ENCODE measurements around the gene FNDC10.

FNDC10 gene

DNA sequence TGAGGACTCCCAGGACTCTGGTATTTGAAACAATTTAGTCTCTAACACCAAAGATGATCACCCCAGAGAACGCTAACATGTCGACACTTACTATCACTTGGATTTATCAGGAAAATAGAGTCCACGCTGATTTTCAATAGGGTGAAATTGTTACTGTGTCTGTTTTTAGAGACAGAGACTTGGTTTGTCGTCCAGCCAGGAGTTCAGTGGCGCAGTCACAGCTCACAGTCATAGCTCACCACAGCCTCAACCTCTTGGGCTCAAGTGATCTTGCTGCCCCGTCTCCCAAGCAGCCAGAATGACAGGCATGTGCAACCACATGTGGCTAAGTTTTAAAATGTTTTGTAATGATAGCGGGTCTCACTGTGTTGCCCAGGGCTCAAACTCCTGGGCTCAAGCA is 30.6 kb downstream of the FNDC10 start:
- DNase-seq (ENCODE audit: low spot score): no peak
- TF ChIP-seq, protein P1, sequence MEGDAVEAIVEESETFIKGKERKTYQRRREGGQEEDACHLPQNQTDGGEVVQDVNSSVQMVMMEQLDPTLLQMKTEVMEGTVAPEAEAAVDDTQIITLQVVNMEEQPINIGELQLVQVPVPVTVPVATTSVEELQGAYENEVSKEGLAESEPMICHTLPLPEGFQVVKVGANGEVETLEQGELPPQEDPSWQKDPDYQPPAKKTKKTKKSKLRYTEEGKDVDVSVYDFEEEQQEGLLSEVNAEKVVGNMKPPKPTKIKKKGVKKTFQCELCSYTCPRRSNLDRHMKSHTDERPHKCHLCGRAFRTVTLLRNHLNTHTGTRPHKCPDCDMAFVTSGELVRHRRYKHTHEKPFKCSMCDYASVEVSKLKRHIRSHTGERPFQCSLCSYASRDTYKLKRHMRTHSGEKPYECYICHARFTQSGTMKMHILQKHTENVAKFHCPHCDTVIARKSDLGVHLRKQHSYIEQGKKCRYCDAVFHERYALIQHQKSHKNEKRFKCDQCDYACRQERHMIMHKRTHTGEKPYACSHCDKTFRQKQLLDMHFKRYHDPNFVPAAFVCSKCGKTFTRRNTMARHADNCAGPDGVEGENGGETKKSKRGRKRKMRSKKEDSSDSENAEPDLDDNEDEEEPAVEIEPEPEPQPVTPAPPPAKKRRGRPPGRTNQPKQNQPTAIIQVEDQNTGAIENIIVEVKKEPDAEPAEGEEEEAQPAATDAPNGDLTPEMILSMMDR (IDR thresholded peaks at IDR 0.05; ENCODE audit: extremely low read depth, insufficient read depth, missing control alignments): no peak
- in situ Hi-C loops (cut with MboI; ENCODE audit: low pct_unique_long_range_greater_than_20kb, low sequenced_read_pairs, unreplicated experiment): no loop called here

DNA sequence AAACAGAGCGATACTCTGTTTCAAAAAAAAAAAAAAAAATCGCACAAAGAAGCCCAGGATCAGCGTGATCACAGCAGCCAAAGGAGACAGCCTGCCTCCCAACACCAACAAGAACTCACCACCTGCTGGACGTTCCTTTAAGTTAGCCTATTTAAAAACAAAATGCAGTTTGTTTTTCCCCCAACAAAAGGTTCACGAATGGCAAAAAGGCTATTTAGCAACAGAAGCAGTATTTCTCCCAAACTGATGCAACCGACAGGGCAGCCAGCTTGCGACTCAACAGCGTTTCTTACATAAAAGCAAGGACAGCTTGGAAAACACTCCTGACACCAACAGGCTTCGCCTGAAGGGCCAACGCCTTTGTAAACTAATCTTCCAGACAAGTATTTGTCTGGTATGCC is 32.0 kb downstream of the FNDC10 start:
- in situ Hi-C loops (cut with MboI; ENCODE audit: low pct_unique_long_range_greater_than_20kb, low sequenced_read_pairs, unreplicated experiment): no loop called here
- TF ChIP-seq, protein P1 (IDR thresholded peaks at IDR 0.05; ENCODE audit: extremely low read depth, insufficient read depth, missing control alignments): no peak
- no peak for DNase-seq (ENCODE audit: low spot score)

DNA sequence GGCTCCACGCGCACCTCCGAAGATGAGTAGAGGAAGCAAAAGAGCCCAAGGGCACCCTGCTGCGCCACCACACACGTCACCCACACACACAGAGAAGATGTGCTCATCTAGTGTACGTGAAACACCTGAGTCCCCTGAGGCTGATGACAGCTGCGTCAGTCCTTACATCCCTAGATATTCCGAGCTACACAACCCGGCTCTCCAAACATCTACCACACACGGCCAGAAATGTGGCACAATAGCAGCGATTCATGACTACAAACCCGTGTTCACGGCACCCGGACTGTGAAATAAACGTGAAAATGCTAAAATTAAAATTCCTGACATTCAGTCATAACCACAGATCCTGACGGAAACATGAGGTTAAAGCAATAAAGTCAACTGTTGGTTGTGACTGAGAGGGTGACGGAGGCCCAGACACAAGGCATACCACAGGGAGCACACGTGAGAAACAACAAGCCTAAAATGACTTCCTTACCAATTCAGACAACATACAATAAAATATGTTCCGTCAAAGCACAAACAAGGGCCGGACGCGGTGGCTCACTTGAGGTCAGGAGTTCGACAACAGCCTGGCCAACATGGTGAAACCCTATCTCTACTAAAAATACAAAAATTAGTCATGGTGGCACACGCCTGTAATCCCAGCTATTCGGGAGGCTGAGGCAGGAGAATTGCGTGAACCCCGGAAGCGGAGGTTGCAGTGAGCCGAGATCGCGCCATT is 32.6 kb downstream of the FNDC10 start:
- in situ Hi-C loops (cut with MboI; ENCODE audit: low pct_unique_long_range_greater_than_20kb, low sequenced_read_pairs, unreplicated experiment): no loop called here
- TF ChIP-seq, protein P1 (IDR thresholded peaks at IDR 0.05; ENCODE audit: extremely low read depth, insufficient read depth, missing control alignments): no peak
- DNase-seq (ENCODE audit: low spot score): no peak

DNA sequence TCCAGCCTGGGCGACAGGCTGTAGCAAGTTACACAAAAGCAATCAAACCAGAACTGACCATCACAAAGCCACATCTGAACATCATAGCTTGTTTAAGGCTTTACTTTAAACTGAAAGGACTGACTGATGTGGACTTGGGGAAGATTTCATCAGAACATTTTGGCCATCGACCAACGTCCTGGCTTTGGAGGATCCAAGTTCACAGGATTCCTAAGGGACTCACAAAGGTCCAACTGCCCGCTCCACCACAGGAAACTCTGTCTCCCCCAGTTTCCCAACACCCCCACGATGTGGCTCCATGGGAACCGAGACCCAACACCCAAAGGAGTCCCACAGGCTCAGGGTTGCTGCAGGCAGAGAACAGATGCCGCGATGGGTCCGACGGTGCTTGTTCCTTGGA is 34.6 kb downstream of the FNDC10 start:
- in situ Hi-C loops (cut with MboI; ENCODE audit: low pct_unique_long_range_greater_than_20kb, low sequenced_read_pairs, unreplicated experiment): no loop called here

DNA sequence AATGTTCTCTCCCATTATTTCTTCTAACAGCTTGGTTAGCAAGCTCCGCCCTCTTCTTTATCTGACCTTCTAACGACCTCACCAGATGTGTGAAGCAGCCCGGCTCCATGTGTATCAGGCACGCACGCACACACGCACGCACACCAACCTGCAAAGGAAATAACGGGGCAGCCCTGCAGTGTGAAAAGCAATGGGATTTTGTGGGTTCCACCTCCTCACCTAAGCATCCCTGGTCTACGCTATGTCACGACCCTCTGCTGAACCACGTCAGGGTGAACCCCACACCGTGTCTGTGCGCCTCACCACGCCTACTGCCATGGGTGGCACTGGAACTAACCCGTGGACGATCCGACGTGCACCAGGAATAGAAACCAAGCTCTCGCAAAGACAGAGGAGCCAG is 35.7 kb downstream of the FNDC10 start:
- no peak for DNase-seq (ENCODE audit: low spot score)
- TF ChIP-seq, protein P1 (IDR thresholded peaks at IDR 0.05; ENCODE audit: extremely low read depth, insufficient read depth, missing control alignments): no peak
- in situ Hi-C loops (cut with MboI; ENCODE audit: low pct_unique_long_range_greater_than_20kb, low sequenced_read_pairs, unreplicated experiment): no loop called here

More for the DNA sequence above, 34.6 kb downstream of the FNDC10 start:
- DNase-seq (ENCODE audit: low spot score): no peak
- TF ChIP-seq, protein P1 (IDR thresholded peaks at IDR 0.05; ENCODE audit: extremely low read depth, insufficient read depth, missing control alignments): no peak

DNA sequence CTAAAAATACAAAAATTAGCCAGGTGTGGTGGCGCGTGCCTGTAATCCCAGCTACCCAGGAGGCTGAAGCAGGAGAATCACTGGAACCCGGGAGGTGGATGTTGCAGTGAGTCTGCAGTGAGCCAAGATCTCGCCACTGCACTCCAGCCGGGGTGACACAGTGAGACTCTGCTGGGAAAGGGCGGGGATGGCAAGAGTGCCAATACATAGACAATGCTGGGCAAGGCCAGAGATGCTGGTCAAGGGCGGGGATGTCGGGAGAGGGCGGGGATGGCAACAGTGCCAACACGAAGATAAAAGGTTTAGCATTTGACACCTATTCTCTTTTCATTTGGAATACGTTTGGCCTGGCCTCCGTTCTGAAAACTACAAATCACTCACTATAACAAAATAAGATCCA is 36.2 kb downstream of the FNDC10 start:
- no peak for DNase-seq (ENCODE audit: low spot score)
- in situ Hi-C loops (cut with MboI; ENCODE audit: low pct_unique_long_range_greater_than_20kb, low sequenced_read_pairs, unreplicated experiment): no loop called here
- TF ChIP-seq, protein P1 (IDR thresholded peaks at IDR 0.05; ENCODE audit: extremely low read depth, insufficient read depth, missing control alignments): no peak

Measured in GM13977 (cell line).